Adrenal gland (tissue), 5 donors: ENCODE results near the gene GPHN.

Source experiments
- POLR2A ChIP-seq, 2 donors: fragments of 450-650 bp; IDR thresholded peaks; one replicate each; pipeline ENCODE4 v1.6.1; 2017; ENCODE audit warnings: antibody characterized with exemption in 2 of 2, mild to moderate bottlenecking in 2 of 2, moderate library complexity in 1 of 2
- TF ChIP-seq, protein P1 (sequence below), 6 experiments: fragments of 450-650 bp in 4 of 6; fragments of 200-600 bp in 2 of 6; sonication (generic) in 1 of 6; IDR thresholded peaks; 1 replicate in 5 of 6; 2 replicates in 1 of 6; pipeline versions ENCODE4 v1.5.1 to v1.8.0; 2016 to 2021; ENCODE audit warnings: antibody characterized with exemption in 6 of 6, mild to moderate bottlenecking in 2 of 6, moderate library complexity in 1 of 6
- donor health status: DM: no; HTN: no; CAD: no.

- TF ChIP-seq, protein P1, sequence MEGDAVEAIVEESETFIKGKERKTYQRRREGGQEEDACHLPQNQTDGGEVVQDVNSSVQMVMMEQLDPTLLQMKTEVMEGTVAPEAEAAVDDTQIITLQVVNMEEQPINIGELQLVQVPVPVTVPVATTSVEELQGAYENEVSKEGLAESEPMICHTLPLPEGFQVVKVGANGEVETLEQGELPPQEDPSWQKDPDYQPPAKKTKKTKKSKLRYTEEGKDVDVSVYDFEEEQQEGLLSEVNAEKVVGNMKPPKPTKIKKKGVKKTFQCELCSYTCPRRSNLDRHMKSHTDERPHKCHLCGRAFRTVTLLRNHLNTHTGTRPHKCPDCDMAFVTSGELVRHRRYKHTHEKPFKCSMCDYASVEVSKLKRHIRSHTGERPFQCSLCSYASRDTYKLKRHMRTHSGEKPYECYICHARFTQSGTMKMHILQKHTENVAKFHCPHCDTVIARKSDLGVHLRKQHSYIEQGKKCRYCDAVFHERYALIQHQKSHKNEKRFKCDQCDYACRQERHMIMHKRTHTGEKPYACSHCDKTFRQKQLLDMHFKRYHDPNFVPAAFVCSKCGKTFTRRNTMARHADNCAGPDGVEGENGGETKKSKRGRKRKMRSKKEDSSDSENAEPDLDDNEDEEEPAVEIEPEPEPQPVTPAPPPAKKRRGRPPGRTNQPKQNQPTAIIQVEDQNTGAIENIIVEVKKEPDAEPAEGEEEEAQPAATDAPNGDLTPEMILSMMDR (IDR thresholded peaks at IDR 0.05): no peak
- TF ChIP-seq POLR2A (IDR thresholded peaks at IDR 0.05): no peak
Observed at GRCh38 chr14:66739826-66740225, 231.9 kb downstream of the GPHN start.
